ENCODE measurements around the gene TAGAP.
"Not testable (repeated sequence)": the region's sequence is repeated elsewhere in the genome, so short reads cannot be mapped to it uniquely, and the experiment has no call there.

GRCh38 chr6:159025224-159025623, 19.6 kb downstream of the TAGAP start:
- TF ChIP-seq CTCF, POLR2A (IDR thresholded peaks at IDR 0.05): not testable (repeated sequence)

Data from adrenal gland (tissue), 5 donors.